H1 (cell line): Measurements from ENCODE around the gene PRPS1. TPM values are rescaled to one million over a fixed set of nuclear protein-coding genes. Genes with fewer than 3 reads are reported as not detected.

ENCODE experiments used
- CTCF ChIA-PET: fragments of 300-600 bp; sonication (Branson Sonifier 250); formaldehyde crosslinking; loops from one replicate; lab custom pipeline; 2021; ENCODE audit not compliant: partially characterized antibody; lab: Charles Lee
- POLR2A ChIA-PET: fragments of 300-600 bp; sonication (Branson Sonifier 250); formaldehyde crosslinking; loops from one replicate; lab custom pipeline; 2021; ENCODE audit warnings: inconsistent platforms; ENCODE audit not compliant: partially characterized antibody; lab: Charles Lee
- DNase-seq, 2 experiments: peaks; one replicate each; pipeline versions ENCODE4 v3.0.0 to v3.0.0-alpha.2; 2010 to 2022; ENCODE audit warnings: low spot score in 2 of 2, low read depth in 1 of 2, mixed read lengths in 1 of 2
- FAIRE-seq: peaks from 2 replicates; lab custom pipeline; 2011; peaks lifted over from hg19 to GRCh38; lab: Jason Lieb, UNC
- H2AFZ ChIP-seq: 2 replicates; pipeline ENCODE4 v1.8.1; 2012; ENCODE audit warnings: low read length, inconsistent platforms
- H2AK5ac ChIP-seq: 2 replicates; pipeline ENCODE4 v1.6.1; 2013; ENCODE audit warnings: low read depth, low read length
- H2BK120ac ChIP-seq: replicated peaks from 2 replicates; pipeline ENCODE3; 2013; ENCODE audit warnings: low read depth, low read length, inconsistent platforms
- H2BK12ac ChIP-seq: 2 replicates; pipeline ENCODE4 v1.6.1; 2013; ENCODE audit warnings: low read depth, low read length
- H2BK15ac ChIP-seq: 2 replicates; pipeline ENCODE4 v1.6.1; 2013; ENCODE audit warnings: low read length
- H2BK20ac ChIP-seq: 2 replicates; pipeline ENCODE4 v1.6.1; 2013; ENCODE audit warnings: low read length
- H2BK5ac ChIP-seq: 2 replicates; pipeline ENCODE4 v1.6.1; 2013; ENCODE audit warnings: low read depth, low read length
- H3K14ac ChIP-seq: 2 replicates; pipeline ENCODE4 v1.6.1; 2013; ENCODE audit warnings: inconsistent platforms; ENCODE audit not compliant: insufficient read length
- H3K18ac ChIP-seq: 2 replicates; pipeline ENCODE4 v1.6.1; 2013; ENCODE audit warnings: low read length; ENCODE audit errors: extremely low read depth
- H3K23ac ChIP-seq: 2 replicates; pipeline ENCODE4 v1.6.1; 2013; ENCODE audit warnings: inconsistent platforms; ENCODE audit not compliant: insufficient read length
- H3K23me2 ChIP-seq: 2 replicates; pipeline ENCODE4 v1.6.1; 2013; ENCODE audit warnings: low read depth, low read length
- H3K27ac ChIP-seq: 2 replicates; pipeline ENCODE4 v1.6.1; 2011; ENCODE audit warnings: low read depth, low read length, inconsistent platforms
- H3K27me3 ChIP-seq, 4 experiments: replicated peaks in 1 of 4; 1 replicate in 1 of 4; 2 replicates in 3 of 4; pipeline versions ENCODE4 v1.6.1 to v1.8.1; 2011 to 2013; ENCODE audit warnings: low read length in 3 of 4, mild to moderate bottlenecking in 3 of 4, inconsistent platforms in 2 of 4, mixed read lengths in 2 of 4, moderate library complexity in 1 of 4; ENCODE audit not compliant: control insufficient read depth in 3 of 4, insufficient read depth in 3 of 4; ENCODE audit errors: extremely low read depth in 1 of 4
- H3K36me3 ChIP-seq, 4 experiments: 2 replicates each; pipeline versions ENCODE4 v1.6.1 to v1.8.1; 2011 to 2013; ENCODE audit warnings: mild to moderate bottlenecking in 4 of 4, low read length in 3 of 4, moderate library complexity in 2 of 4, control low read depth in 1 of 4, inconsistent platforms in 1 of 4; ENCODE audit not compliant: insufficient read depth in 4 of 4, control insufficient read depth in 2 of 4
- H3K4ac ChIP-seq: replicated peaks from 2 replicates; pipeline ENCODE3; 2013; ENCODE audit warnings: low read length, low read depth, mixed read lengths, inconsistent platforms; ENCODE audit not compliant: insufficient read length
- H3K4me1 ChIP-seq, 4 experiments: replicated peaks in 1 of 4; 1 replicate in 1 of 4; 2 replicates in 3 of 4; pipeline versions ENCODE4 v1.6.1 to v1.8.1; 2011 to 2013; ENCODE audit warnings: low read length in 3 of 4, inconsistent platforms in 2 of 4, mixed read lengths in 1 of 4; ENCODE audit not compliant: insufficient read depth in 4 of 4, control insufficient read depth in 3 of 4
- H3K4me2 ChIP-seq, 2 experiments: 2 replicates each; pipeline versions ENCODE4 v1.6.1 to v1.8.1; 2011 to 2013; ENCODE audit warnings: low read depth in 2 of 2, low read length in 2 of 2, control low read depth in 1 of 2, inconsistent platforms in 1 of 2, mild to moderate bottlenecking in 1 of 2; ENCODE audit not compliant: insufficient read depth in 1 of 2
- H3K4me3 ChIP-seq, 4 experiments: fragments of 200-600, 300-600 bp in 1 of 4; sonication (generic), shearing (Covaris generic), sonication (Bioruptor Twin) in 1 of 4; 2 replicates each; pipeline versions ENCODE4 v1.5.1 to v1.8.1; 2011 to 2016; ENCODE audit warnings: low read length in 4 of 4, low read depth in 3 of 4, control low read depth in 2 of 4, inconsistent platforms in 2 of 4, mild to moderate bottlenecking in 2 of 4, mixed read lengths in 1 of 4, moderate library complexity in 1 of 4; ENCODE audit not compliant: insufficient read depth in 2 of 4; ENCODE audit errors: extremely low read depth in 1 of 4
- H3K56ac ChIP-seq: replicated peaks from 2 replicates; pipeline ENCODE3; 2013; ENCODE audit warnings: low read depth, mild to moderate bottlenecking, mixed read lengths, low read length, inconsistent platforms; ENCODE audit not compliant: insufficient read length
- H3K79me1 ChIP-seq: 2 replicates; pipeline ENCODE4 v1.6.1; 2013; ENCODE audit warnings: low read depth, low read length, control low read depth
- H3K79me2 ChIP-seq, 2 experiments: 2 replicates each; pipeline versions ENCODE4 v1.6.1 to v1.8.1; 2012 to 2013; ENCODE audit warnings: low read length in 2 of 2, mild to moderate bottlenecking in 2 of 2, inconsistent platforms in 1 of 2; ENCODE audit not compliant: insufficient read depth in 2 of 2, control insufficient read depth in 1 of 2
- H3K9ac ChIP-seq, 4 experiments: replicated peaks in 1 of 4; 1 replicate in 1 of 4; 2 replicates in 3 of 4; pipeline versions ENCODE4 v1.6.1 to v1.8.1; 2011 to 2013; ENCODE audit warnings: low read depth in 3 of 4, low read length in 3 of 4, control low read depth in 2 of 4, mild to moderate bottlenecking in 2 of 4, moderate library complexity in 2 of 4, inconsistent platforms in 1 of 4; ENCODE audit errors: extremely low read depth in 1 of 4
- H3K9me3 ChIP-seq, 2 experiments: 2 replicates each; pipeline versions ENCODE4 v1.6.1 to v1.8.1; 2012 to 2013; ENCODE audit warnings: mild to moderate bottlenecking in 2 of 2, moderate library complexity in 2 of 2, control low read depth in 1 of 2, inconsistent platforms in 1 of 2, low read depth in 1 of 2, low read length in 1 of 2, mixed read lengths in 1 of 2; ENCODE audit not compliant: insufficient read depth in 2 of 2
- H4K20me1 ChIP-seq, 2 experiments: replicated peaks in 1 of 2; 2 replicates each; pipeline versions ENCODE3 to v1.8.1; 2011 to 2013; ENCODE audit warnings: inconsistent platforms in 2 of 2, low read length in 2 of 2, mild to moderate bottlenecking in 1 of 2; ENCODE audit not compliant: insufficient read depth in 2 of 2, control insufficient read depth in 1 of 2
- H4K5ac ChIP-seq: 2 replicates; pipeline ENCODE4 v1.6.1; 2013; ENCODE audit warnings: low read length, low read depth, mixed read lengths, inconsistent platforms; ENCODE audit not compliant: insufficient read length
- H4K8ac ChIP-seq: 2 replicates; pipeline ENCODE4 v1.8.0; 2013; ENCODE audit warnings: mild to moderate bottlenecking, moderate library complexity, low read length, inconsistent platforms; ENCODE audit not compliant: insufficient read depth; ENCODE audit errors: extremely low read depth
- H4K91ac ChIP-seq: replicated peaks from 2 replicates; pipeline ENCODE3; 2013; ENCODE audit warnings: low read length, mixed read lengths, inconsistent platforms; ENCODE audit not compliant: insufficient read length
- SUZ12 ChIP-seq: fragments of 200-600 bp; sonication (generic); IDR thresholded peaks from 2 replicates; pipeline ENCODE4 v1.6.1; 2012; ENCODE audit warnings: mild to moderate bottlenecking, inconsistent platforms, low read length, moderate library complexity, mixed read lengths
- whole genome bisulfite sequencing, 2 experiments: shearing (Covaris generic) in 1 of 2; methylation state at CpG; one replicate each; pipeline versions ENCODE4 v1.1.6 to v1.1.7; 2013 to 2015; ENCODE audit warnings: low lambda C conversion rate in 2 of 2, mixed read lengths in 2 of 2, inconsistent platforms in 1 of 2, low coverage in 1 of 2, missing lambda C conversion rate in 1 of 2; ENCODE audit not compliant: insufficient replicate concordance in 2 of 2, insufficient coverage in 1 of 2, insufficient read length in 1 of 2; ENCODE audit errors: extremely low coverage in 1 of 2, missing lambda C conversion rate in 1 of 2; 5-methylcytosine and 5-hydroxymethylcytosine counted together
- polyA plus RNA-seq, 7 experiments: library from polyadenylated mRNA; depleted of rRNA in 3 of 7; stranded (reverse) in 5 of 7; unstranded in 2 of 7; fragments of >200 nt in 5 of 7; fragments of 200-250 nt in 2 of 7; gene quantifications; 1 replicate in 5 of 7; 2 replicates in 1 of 7; 4 replicates in 1 of 7; pipeline versions ENCODE4 v1.2.1 to v1.2.3, GENCODE V29; 2011 to 2013; ENCODE audit warnings: missing spikeins in 2 of 7, mixed read lengths in 2 of 7
- total RNA-seq: library from RNA; stranded (reverse); fragmentation: NEBNext Ultra II Directional; extraction: Animal tissue kit (Norgen Biotek cat#: 25700); gene quantifications from 2 replicates; pipeline ENCODE4 v1.2.1, GENCODE V29; 2021
- TF ChIP-seq, protein P1 (sequence below): IDR thresholded peaks from 2 replicates; pipeline ENCODE4 v1.6.1; 2012; ENCODE audit warnings: inconsistent platforms

The PRPS1 gene
- total and polyA plus RNA-seq, 2 of the 8 experiments (the other 6 are each of a cell fraction or from before 2014, with no cell fraction given): 90.1 to 110 TPM

- Histone ChIP-seq H4K5ac (no peak overlapping the region), H2BK120ac (no peak overlapping the region), H3K79me2 (no peaks in the 10 kb centered on the region), H3K27ac (no peak overlapping the region), H3K4me2 (no peak overlapping the region), H3K23ac (no peak overlapping the region), H3K18ac (no peak overlapping the region), H3K4me1 (peaks cover 0 to 6% (median 2%) of the 10 kb centered on the region in 4 experiments; a peak in 2 of 7 replicates), H3K4ac (no peak overlapping the region), H2BK15ac (no peak overlapping the region), H2BK20ac (no peak overlapping the region), H2BK12ac (no peak overlapping the region), H4K20me1 (no peaks in the 10 kb centered on the region), H3K79me1 (no peaks in the 10 kb centered on the region), H4K91ac (no peak overlapping the region), H3K27me3 (no peaks in the 10 kb centered on the region), H3K9me3 (no peaks in the 10 kb centered on the region), H2BK5ac (no peak overlapping the region), H2AFZ (no peak overlapping the region), H3K4me3 (no peak overlapping the region), H3K23me2 (no peaks in the 10 kb centered on the region), H4K8ac (no peak overlapping the region; the same call in 1 of the 2 replicates), H2AK5ac (no peak overlapping the region), H3K56ac (no peak overlapping the region), H3K9ac (no peak overlapping the region), H3K36me3 (no peaks in the 10 kb centered on the region), H3K14ac (no peak overlapping the region)
- TF ChIP-seq, protein P1, sequence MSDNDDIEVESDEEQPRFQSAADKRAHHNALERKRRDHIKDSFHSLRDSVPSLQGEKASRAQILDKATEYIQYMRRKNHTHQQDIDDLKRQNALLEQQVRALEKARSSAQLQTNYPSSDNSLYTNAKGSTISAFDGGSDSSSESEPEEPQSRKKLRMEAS: 0 out of 2 replicates have a peak, but pooled peaks have one; percentile 14
- no peak for TF ChIP-seq SUZ12
- DNase-seq: no peak
- ChIA-PET CTCF (no interaction called here), POLR2A (interaction anchor here (0.9 kb wide), 1 partner anchor 29 kb away, joined by 5 read pairs; the partner anchor contains the start of gene PRPS1)
- no peak for FAIRE-seq
- WGBS, 2 experiments: 48% methylated on average over 5 of the region's 5 CpGs; no CpG with 5 or more reads in 1 of the 2 experiments
Measured at GRCh38 chrX:107599450-107599861, 28.9 kb upstream of the PRPS1 start.
